Superior temporal gyrus (tissue), 1 donor: ENCODE data around the gene ZNF512B.
"Not testable (repeated sequence)": the region's sequence is repeated elsewhere in the genome, so short reads cannot be mapped to it uniquely, and the experiment has no call there.

Experiments used
- DNase-seq: peaks from one replicate; pipeline ENCODE4 v3.0.0-alpha.2; 2016; ENCODE audit errors: extremely low spot score

The ZNF512B gene

GRCh38 chr20:63934271-63935068, 35.3 kb downstream of the ZNF512B start:
- DNase-seq = no peak

GRCh38 chr20:63933646-63934045, 36.1 kb downstream of the ZNF512B start:
- DNase-seq = no peak

GRCh38 chr20:63932606-63933160, 37.0 kb downstream of the ZNF512B start:
- DNase-seq = no peak

GRCh38 chr20:63931735-63932134, 38.0 kb downstream of the ZNF512B start:
- no peak for DNase-seq

GRCh38 chr20:63930971-63931553, 38.7 kb downstream of the ZNF512B start:
- DNase-seq = no peak

- DNase-seq = not testable (repeated sequence)
Observed at GRCh38 chr20:63929473-63929883, 40.3 kb downstream of the ZNF512B start.

GRCh38 chr20:63929071-63929470, 40.7 kb downstream of the ZNF512B start:
- no peak for DNase-seq

- no peak for DNase-seq
Observed at GRCh38 chr20:63926298-63926697, 43.4 kb downstream of the ZNF512B start.

- DNase-seq = no peak
Observed at GRCh38 chr20:63924241-63924640, 45.5 kb downstream of the ZNF512B start.

- DNase-seq = no peak
Observed at GRCh38 chr20:63923651-63924050, 46.1 kb downstream of the ZNF512B start.

- DNase-seq = no peak
Observed at GRCh38 chr20:63920226-63920625, 49.5 kb downstream of the ZNF512B start.

GRCh38 chr20:63919130-63919529, 50.6 kb downstream of the ZNF512B start:
- peak; percentile 25 for DNase-seq

GRCh38 chr20:63917811-63918210, 51.9 kb downstream of the ZNF512B start:
- DNase-seq = peak; percentile 68

GRCh38 chr20:63916371-63916939, 53.3 kb downstream of the ZNF512B start:
- DNase-seq = not testable (repeated sequence)

- peak; percentile 49 for DNase-seq
Observed at GRCh38 chr20:63915471-63915870, 54.3 kb downstream of the ZNF512B start.

GRCh38 chr20:63913768-63914167, 56.0 kb downstream of the ZNF512B start:
- no peak for DNase-seq

GRCh38 chr20:63911176-63911575, 58.6 kb downstream of the ZNF512B start:
- no peak for DNase-seq

- no peak for DNase-seq
Observed at GRCh38 chr20:63908008-63908682, 61.6 kb downstream of the ZNF512B start.
